PC-9 (cell line): ENCODE results near the gene TUBD1.
"Not testable (repeated sequence)": the region's sequence is repeated elsewhere in the genome, so short reads cannot be mapped to it uniquely, and the experiment has no call there.

Experiments used
- EZH2 ChIP-seq: fragments of 200-600 bp; sonication (generic); IDR thresholded peaks from 2 replicates; pipeline ENCODE4 v1.8.0; 2017; ENCODE audit warnings: antibody characterized with exemption, low read depth
- TF ChIP-seq, protein P1 (sequence below): fragments of 200-600 bp; sonication (generic); conservative IDR thresholded peaks from 2 replicates; pipeline ENCODE4 v1.6.1; 2017; ENCODE audit warnings: mixed run types, antibody characterized with exemption, mild to moderate bottlenecking, moderate library complexity

DNA sequence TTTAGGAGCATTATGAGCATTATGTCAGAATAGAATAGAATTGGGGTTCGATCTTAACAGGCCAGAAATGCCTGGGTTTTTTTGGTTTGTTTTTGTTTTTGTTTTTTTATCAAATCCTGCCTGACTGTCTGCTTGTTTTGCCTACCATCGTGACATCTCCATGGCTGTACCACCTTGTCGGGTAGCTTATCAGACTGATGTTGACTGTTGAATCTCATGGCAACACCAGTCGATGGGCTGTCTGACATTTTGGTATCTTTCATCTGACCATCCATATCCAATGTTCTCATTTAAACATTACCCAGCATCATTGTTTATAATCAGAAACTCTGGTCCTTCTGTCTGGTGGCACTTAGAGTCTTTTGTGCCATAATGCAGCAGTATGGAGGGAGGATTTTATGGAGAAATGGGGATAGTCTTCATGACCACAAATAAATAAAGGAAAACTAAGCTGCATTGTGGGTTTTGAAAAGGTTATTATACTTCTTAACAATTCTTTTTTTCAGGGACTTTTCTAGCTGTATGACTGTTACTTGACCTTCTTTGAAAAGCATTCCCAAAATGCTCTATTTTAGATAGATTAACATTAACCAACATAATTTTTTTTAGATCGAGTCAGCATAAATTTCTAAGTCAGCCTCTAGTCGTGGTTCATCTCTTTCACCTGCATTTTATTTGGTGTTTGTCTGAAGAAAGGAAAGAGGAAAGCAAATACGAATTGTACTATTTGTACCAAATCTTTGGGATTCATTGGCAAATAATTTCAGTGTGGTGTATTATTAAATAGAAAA is 51.5 kb downstream of the TUBD1 start:
- TF ChIP-seq, protein P1, sequence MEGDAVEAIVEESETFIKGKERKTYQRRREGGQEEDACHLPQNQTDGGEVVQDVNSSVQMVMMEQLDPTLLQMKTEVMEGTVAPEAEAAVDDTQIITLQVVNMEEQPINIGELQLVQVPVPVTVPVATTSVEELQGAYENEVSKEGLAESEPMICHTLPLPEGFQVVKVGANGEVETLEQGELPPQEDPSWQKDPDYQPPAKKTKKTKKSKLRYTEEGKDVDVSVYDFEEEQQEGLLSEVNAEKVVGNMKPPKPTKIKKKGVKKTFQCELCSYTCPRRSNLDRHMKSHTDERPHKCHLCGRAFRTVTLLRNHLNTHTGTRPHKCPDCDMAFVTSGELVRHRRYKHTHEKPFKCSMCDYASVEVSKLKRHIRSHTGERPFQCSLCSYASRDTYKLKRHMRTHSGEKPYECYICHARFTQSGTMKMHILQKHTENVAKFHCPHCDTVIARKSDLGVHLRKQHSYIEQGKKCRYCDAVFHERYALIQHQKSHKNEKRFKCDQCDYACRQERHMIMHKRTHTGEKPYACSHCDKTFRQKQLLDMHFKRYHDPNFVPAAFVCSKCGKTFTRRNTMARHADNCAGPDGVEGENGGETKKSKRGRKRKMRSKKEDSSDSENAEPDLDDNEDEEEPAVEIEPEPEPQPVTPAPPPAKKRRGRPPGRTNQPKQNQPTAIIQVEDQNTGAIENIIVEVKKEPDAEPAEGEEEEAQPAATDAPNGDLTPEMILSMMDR = not testable (repeated sequence)
- not testable (repeated sequence) for TF ChIP-seq EZH2
